HG03135 (cell line): Measurements from ENCODE around the gene SAA4.
"Not testable (repeated sequence)": the region's sequence is repeated elsewhere in the genome, so short reads cannot be mapped to it uniquely, and the experiment has no call there.

Experiments
- ATAC-seq: cut with Tn5 transposase; IDR thresholded peaks from one replicate; pipeline ENCODE4 v1.9.1; 2021; ENCODE audit warnings: mild to moderate bottlenecking, moderate library complexity; ENCODE audit not compliant: unreplicated experiment

The SAA4 gene

DNA sequence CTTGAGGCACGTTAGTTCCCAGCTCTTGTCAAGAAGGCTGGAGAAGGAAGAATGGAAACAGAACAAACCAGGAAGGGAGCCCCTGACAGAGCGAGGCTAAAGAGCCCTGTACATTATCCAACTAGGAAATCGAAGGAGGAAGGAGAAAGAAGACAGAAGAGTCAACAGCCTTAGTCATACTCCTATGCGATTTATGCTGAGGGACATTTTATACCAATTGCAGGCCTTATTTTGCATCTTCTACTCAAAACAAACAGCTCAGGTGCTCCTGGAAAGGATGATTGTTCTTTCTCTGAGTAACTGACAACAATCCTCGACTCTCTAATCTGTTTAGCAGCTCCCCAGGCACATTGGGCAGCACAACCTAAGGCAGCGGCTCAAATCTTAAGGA, 10.6 kb upstream of the SAA4 start:
- ATAC-seq: peak; percentile 15

DNA sequence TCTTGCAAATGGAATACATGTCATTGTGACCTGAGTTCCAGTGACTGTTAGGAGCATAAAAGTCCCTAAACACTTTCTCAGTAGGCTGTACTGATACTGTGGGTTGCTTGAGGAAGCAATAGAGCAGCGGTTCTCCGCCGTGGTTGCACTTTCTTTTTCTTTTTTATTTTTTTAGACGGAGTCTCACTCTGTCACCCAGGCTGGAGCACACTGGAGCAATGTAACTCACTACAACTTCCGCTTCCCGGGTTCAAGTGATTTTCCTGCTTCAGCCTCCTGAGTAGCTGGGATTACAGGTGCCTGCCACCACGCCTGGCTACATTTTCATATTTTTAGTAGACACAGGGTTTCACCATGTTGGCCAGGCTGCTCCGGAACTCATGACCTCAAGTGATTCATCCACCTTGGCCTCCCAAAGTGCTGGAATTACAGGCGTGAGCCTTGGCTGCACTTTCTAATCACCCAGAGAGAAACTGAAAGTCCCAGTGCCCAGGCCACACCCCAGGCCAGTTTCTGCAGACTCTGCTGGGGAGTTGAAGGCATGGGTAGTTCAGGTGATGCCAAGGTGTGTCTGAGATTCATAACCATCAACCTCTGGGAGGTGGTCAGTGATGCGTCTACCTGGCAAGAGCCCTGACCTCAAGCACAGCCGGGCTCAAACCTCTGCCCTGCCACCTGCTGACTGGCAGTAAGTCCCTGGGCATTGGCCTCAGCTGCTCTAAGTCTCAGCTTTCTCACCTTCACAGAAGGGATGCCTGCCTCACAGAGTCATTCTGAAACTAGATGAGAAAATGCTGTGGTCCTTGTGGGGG, 10.0 kb upstream of the SAA4 start:
- peak; percentile 82 for ATAC-seq

DNA sequence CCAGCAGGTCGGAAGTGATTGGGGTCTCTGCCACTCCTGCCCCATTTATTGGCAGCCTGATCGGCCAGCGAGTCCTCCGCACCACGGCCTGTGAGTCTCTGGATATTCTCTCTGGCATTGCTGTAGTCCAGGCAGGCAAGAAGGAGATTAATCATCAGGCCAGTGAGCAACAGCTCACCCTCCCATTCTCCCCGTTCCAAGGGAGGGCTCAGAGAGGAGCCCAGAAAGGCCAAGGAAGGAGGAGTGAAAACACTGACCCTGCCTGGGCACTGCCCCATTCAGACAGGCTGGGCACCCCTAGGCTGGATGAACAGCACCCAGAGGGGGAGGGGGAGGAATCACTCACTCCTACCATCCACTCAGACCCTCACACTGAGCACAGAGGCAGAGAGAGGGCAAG, 8.8 kb upstream of the SAA4 start:
- ATAC-seq: no peak

DNA sequence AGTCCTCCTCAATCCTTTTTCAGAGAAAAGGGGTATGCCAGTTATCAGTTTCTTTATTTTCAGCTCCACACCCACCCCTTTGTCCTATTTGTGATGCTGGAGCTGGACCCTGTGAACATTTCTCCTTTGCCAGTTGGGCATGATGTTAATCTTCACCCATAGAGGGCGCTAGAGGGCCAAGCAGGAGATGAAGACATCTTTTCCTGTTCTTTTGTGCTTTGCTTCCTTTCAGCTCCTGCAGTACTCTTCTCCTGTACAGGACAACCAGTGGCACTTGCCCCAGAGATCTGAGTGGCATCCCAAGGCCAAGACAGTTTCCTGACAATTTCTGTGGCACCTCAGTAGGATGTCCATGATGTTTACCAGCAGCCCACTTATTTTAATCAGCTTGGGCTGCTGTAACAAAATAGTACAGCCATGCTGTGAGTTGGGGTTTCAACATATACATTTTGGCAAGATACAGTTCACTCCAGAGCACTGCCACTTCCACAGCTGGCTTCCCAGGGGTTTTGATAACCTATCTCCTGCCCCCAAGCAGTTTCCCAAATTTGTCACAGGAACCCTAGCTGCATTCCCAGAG, 7.3 kb upstream of the SAA4 start:
- no peak for ATAC-seq

DNA sequence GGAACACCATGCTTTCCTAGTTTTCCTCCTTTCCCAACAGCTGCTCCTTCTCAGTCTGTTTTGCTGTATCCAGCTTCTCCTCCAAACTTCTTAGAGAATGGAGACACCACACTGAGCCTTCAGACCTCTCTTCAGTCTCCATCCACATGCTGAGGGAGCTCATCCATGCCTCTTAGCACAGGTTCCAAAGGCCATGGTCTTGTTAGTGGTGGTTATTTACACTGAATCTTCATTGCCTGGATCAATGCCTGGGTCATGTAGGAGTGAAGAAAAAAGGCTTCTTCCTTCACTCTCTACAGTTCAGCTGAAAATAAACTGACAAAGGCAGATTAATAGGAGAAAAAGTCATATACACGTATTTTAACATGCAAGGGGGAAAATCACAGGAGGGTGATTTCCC, 3.1 kb upstream of the SAA4 start:
- no peak for ATAC-seq

DNA sequence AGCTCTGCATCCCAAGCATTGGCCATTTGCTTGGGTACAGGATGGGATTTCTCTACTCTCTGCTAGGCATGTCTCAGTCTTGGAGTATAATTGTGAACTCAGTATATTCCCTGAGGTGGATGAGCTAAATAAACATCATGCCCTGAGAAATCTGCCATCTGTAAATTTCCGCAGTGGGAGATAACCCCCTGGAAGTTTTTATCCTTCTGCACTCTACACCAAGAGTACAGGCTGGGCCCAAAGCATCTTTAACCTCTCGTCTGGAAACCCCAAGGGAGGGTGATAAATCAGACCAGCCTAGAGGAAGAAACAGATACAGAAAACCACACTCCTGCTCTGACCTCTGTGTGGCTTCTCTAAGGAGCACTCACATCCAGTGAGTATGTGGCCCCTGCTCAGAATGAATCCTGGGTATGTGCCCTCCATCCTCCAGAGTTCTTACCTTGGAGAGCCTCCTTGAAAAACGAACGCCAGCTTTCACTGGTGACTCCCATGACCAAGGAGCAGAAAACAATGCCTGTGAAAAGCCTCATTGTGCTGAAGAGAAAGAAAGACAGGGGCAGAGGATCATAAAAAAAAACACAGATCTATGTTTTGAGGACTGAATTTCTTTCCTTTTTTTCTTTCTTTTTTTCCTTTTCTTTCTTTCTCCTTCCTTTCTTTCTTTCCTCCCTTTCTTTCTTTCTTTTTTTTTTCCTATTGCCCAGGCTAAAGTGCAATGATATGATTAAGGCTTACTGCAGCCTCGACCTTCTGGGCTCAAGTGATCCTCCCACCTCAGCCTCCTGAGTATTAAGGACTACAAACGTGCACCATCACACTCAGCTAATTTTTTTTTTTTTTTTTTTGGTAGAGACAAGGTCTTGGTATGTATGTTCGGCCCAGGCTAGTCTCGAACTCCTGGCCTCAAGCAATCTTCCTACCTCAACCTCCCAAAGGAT, 938 bp downstream of the SAA4 start:
- ATAC-seq: no peak

DNA sequence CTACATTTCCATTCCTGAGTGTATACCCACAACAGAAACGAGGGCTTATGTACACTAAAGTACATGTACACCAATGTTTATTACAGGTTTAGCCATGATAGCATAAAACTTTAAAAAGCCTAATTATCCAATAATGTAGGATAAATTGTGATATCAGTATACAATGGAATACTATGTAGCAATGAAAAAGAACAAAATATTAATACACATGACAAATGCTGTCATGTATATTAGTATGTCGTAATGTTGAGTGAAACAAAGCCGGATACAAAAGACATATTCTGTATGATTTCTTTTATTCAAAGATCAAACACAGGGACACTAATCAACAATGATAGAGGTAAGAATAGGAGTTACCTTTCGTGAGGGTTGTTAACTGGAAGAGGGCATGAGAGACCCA, 2.7 kb downstream of the SAA4 start:
- ATAC-seq: no peak

DNA sequence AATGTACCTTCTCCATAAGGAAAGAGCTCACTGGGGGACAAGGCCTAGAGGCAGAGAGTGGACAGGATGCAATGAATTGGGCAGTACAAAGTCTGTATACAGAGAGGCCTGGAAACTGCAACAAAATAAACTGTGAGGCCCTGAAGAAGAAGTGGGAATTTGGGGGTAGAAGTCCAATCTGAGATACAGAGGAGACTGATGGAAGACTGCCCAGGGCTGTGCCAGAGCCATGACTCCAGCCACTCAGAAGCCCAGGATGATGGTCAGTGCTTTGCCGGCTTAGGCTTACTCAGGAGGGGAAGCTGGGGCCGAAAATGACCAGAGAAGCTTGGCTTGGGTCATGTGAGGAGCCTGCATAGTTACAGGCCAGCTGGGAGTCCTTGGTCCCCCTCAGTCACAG, 5.7 kb downstream of the SAA4 start:
- no peak for ATAC-seq

DNA sequence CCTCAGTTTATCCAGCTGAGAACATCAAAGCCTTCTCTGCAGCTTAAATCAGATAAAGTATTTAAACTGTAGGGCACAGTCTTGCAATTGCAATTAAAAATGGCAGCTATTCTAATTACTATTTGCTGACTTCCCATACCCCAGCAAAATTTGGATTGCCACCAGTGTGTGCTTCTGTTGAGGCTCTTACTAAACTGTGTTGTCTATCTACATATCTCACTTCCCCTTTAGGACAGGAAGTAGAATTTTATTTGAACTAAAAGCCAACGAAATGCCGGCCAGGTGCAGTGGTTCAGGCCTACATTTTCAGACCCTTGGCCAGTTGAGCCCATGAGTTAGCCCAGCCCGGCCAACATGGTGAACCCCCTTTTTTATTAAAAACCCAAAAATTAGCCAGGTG, 7.1 kb downstream of the SAA4 start:
- peak; percentile 96 for ATAC-seq

DNA sequence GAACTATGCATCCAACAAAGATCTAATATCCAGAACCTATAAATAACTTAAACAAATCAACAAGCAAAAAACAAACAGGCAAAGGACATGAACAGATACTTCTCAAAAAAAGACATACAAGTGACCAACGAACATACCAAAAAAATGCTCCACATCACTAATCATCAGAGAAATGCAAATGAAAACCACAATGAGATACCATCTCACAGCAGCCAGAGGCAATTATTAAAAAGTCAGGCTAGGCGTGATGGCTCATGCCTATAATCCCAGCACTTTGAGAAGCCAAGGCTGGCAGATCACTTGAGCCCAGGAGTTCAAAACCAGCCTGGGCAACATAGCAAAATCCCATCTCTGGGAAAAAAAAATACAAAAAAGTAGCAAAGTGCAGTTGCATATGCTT, 10.7 kb downstream of the SAA4 start:
- no peak for ATAC-seq

DNA sequence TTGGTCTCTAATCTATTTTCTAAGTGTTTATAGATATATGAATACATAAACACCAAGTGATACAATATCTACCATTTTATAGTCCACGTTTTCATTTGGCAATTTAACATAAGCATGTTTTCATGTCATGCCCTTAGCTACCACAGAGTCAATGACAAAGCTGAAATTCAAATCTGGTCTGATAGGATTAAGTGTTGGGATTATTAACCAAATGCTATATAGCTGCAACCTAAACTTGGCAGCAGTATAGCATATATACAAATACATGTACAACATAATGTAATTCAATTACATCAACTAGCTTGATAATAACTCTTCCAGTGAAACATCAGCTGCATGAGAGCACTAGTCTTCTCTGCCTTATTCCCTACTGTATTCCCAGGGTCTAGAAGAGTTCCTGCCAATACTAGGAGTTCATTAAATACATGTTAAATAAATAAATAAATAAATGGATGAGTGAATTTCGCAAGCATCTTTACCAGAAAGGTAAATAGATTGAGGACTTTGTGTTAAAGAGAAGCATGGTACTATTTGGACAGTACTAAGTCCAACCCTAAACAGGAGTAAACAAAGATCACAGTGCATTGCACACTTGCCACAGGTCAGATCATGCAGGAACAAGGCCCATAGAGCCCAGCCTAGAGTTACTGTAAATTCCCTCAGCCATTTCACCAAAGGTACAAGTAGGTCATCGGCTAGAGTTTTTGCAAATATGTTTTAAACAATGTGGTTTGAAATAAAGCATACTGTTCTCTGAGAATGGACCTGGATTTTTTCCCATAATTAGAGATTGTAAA, 12.8 kb downstream of the SAA4 start:
- ATAC-seq: no peak

DNA sequence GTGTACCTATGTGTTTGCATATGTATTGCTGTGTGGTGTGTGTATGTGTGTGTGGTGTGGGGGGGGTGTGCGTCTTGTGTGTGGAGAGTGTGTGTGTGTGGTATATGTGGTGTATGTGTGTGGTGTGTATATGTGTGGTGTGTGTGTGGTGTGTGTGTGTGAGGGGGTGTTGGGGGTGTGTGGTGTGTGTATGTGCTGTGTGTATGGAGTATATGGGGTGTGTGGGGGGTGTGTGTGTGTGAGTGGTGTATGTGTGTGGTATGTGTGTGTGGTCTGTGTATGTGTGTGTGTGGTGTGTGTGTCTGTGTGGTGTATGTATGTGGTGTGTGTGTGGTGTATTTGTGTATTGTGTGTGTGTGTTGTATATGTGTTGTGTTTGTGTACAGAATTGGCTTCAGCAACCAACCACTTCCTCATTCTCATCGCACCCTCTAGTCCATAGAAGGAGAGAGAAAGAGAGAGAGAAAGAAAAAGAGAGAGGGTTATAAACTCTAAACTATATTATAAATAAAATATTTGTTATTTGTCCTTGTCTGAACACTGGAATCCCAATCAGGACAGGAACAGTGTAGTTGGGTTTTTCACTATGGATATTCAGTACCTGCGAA, 13.7 kb downstream of the SAA4 start:
- no peak for ATAC-seq

DNA sequence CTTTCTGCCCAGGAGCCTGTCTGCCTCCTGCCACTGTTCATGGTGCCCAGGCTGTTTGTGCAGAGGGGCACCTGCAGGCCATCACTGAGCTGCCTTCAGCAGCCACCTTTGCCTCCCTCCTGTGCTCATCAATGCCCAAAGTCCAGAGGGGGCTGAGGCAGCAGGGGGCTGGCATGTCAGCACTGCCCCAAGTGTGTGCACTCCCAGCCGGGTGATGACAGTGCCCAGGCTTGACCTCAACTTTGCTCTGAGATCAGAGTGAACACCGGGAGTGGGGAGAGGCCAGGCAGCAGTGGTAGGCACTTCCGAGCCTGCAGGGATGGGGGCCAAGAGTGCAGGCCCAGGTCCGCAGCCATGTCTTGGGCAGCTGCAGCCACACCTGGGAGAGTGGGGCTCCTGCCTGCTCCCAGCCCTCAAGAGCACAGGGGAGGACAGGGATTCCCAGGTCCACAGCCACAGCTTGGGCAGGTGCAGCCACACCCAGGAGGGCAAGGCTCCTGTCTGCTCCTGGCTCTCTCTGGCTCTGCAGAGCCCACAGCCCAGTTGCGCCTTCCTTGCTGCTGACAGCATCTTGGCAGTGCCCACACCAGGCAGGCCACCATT, 15.2 kb downstream of the SAA4 start:
- no peak for ATAC-seq

DNA sequence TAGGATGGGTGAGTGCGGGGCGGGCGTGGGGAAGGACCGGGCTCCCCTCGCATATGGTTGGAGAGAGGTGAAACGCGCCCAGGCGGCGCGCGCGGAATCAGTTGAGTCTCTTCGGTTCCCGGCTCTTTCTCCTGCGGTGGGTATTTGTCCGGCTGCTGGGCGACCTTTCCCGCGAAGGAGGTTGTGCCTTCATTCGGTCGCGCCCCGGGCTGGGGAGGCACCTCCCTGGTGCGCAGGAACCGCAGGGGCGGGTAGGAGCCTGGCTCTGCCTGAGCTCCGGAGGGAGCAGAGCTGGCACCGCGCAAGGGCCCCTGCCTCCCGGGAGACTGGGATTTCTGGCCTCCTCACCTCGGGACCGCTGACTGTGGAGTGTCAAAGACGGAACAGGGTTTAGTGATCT, 27.5 kb downstream of the SAA4 start:
- no peak for ATAC-seq

DNA sequence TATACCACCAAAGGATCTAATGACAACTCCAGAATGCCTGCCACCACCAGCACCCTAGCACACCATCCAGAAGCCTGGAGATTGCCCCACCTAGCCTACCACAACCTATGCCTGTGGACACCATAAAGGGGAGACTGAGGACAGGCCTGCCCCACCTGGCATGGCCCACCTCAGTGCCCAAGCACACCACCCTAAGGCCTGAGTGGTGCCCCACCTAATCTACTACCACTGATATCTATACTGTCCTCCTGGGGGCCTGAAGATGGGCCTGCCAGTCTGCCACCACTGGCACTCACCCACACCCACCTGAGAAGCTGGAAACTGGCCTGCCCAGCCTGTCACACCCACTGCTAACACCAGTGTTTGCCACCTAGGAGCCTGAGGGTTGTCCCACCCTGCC, 31.8 kb downstream of the SAA4 start:
- no peak for ATAC-seq

DNA sequence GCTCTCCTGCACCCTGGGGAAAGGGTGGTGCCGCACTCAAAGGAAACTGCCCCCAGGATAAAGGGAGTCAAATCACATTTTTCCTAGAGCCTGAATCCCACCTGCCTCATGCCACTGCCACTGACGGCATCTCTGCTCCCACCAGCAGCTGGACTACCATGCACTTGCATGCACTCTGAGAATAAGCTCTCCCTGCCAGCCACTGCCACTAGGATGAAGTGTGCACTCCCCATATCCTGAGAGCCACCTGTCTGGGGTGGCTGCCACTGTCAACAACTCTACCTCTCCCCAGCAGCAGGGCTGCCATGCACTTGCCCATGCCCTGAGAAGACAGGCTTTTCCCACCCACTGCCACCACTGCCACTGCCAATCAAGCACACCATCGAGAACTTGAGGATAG, 32.4 kb downstream of the SAA4 start:
- ATAC-seq: no peak

DNA sequence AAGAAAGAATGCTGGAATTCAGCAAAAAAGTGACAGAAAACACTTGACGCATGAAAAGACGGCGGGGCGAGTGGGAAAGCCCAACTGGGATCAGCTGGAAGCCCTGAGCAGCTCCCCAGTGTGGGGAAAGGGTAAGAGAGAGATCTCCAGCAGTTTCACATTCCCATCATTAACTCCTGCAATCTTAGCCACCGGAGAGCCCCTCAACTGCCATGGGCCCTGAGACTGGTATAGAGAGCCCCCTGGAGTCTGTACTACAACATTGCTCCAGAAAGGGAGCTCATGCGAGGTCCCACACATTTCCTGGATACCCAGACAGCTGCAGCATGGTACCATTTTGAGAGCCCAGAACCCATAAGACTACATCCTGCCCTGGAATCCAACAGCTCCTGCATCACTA, 32.9 kb downstream of the SAA4 start:
- ATAC-seq: no peak

DNA sequence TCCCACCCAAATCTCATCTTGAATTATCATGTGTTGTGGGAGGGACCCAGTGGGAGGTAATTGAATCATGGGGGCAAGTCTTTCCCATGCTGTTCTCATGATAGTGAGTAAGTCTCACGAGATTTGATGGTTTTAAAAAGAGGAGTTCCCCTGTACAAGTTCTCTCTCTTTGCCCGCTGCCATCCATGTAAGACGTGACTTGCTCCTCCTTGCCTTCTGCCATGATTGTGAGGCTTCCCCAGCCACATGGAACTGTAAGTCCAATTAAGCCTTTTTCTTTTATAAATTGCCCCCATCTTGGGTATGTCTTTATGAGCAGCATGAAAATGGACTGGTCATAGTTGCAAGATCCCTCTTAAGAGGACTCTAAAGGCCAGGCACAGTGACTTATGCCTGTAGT, 38.9 kb downstream of the SAA4 start:
- ATAC-seq: not testable (repeated sequence)

DNA sequence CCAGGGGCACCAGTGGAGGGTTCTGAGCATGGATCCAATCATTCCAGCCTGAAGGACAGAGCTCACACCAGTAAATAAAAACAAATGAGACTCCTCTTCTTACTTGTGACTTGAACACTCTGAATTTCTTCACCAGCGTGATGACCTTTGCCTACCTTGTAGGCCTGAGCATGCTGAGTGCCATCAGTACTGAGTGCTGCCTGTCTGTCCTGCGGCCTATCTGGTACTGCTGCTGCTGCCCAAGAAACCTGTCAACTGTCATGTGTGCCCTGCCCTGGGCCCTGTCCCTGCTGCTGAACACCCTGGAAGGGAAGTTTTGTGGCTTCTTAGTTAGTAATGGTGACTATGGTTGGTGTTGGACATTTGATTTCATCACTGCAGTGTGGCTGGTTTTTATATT, 40.1 kb downstream of the SAA4 start:
- no peak for ATAC-seq

DNA sequence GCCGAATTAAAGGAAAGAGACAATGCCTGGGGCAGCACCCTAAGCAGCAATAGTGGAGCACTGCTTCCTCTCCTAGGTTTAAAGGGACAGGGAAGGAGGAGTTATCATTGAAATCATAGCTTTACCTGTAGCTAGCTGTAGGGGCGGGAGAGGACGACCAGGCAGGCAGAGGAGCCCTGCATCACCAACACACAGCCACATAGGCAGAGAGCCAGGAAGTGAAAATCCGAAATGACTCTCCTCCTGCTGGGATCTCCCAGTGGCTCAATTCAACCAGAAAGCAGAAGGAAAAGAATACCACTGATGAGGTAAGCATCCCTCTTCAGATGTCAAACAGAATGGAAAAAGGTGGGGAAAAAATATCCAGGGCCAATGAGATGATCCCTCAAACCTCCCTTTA, 43.6 kb downstream of the SAA4 start:
- ATAC-seq: no peak
